ENCODE measurements around the gene PRPF31.

PRPF31 gene

GRCh38 chr19:54147676-54148075, 32.1 kb downstream of the PRPF31 start:
- H3K27ac ChIP-seq = no peak overlapping the region
- DNase-seq = no peak
- H3K4me3 ChIP-seq = no peak overlapping the region
- H3K27me3 ChIP-seq = no peaks in the 10 kb centered on the region
- no peak for TF ChIP-seq CTCF (IDR thresholded peaks at IDR 0.05)
- intact Hi-C loops (cut with DNase I; ENCODE audit: low total_unique reads) = no loop called here
- no peaks in the 10 kb centered on the region for H3K4me1 ChIP-seq
- no peaks in the 10 kb centered on the region for H3K9me3 ChIP-seq
- peaks cover 77 to 100% (median 100%) of the 10 kb centered on the region in 3 donors for H3K36me3 ChIP-seq

- Histone ChIP-seq H3K9me3 (no peaks in the 10 kb centered on the region), H3K4me3 (no peak overlapping the region), H3K36me3 (peaks cover 77 to 100% (median 100%) of the 10 kb centered on the region in 3 donors), H3K4me1 (no peaks in the 10 kb centered on the region), H3K27ac (no peak overlapping the region), H3K27me3 (no peaks in the 10 kb centered on the region)
- intact Hi-C loops (cut with DNase I; ENCODE audit: low total_unique reads) = no loop called here
- TF ChIP-seq CTCF (IDR thresholded peaks at IDR 0.05) = no peak
- no peak for DNase-seq
Measured at GRCh38 chr19:54148158-54148557, 32.6 kb downstream of the PRPF31 start.

GRCh38 chr19:54149021-54149812, 33.7 kb downstream of the PRPF31 start:
- H3K4me3 ChIP-seq = no peak overlapping the region
- no peaks in the 10 kb centered on the region for H3K4me1 ChIP-seq
- H3K27me3 ChIP-seq = no peaks in the 10 kb centered on the region
- no peak overlapping the region for H3K27ac ChIP-seq
- H3K9me3 ChIP-seq = no peaks in the 10 kb centered on the region
- intact Hi-C loops (cut with DNase I; ENCODE audit: low total_unique reads) = no loop called here
- H3K36me3 ChIP-seq = peaks cover 76 to 100% (median 100%) of the 10 kb centered on the region in 3 donors
- DNase-seq = no peak
- no peak for TF ChIP-seq CTCF (IDR thresholded peaks at IDR 0.05)

GRCh38 chr19:54151362-54152035, 35.9 kb downstream of the PRPF31 start:
- H3K27ac ChIP-seq = no peak overlapping the region
- peaks cover 71 to 100% (median 100%) of the 10 kb centered on the region in 3 donors for H3K36me3 ChIP-seq
- H3K4me3 ChIP-seq = no peak overlapping the region
- no peak for TF ChIP-seq CTCF (IDR thresholded peaks at IDR 0.05)
- intact Hi-C loops (cut with DNase I; ENCODE audit: low total_unique reads) = no loop called here
- no peak for DNase-seq
- H3K4me1 ChIP-seq = no peaks in the 10 kb centered on the region
- no peaks in the 10 kb centered on the region for H3K9me3 ChIP-seq
- no peaks in the 10 kb centered on the region for H3K27me3 ChIP-seq

- Histone ChIP-seq H3K4me3 (no peak overlapping the region), H3K27ac (no peak overlapping the region), H3K4me1 (no peaks in the 10 kb centered on the region), H3K36me3 (peaks cover 70 to 100% (median 100%) of the 10 kb centered on the region in 3 donors), H3K9me3 (no peaks in the 10 kb centered on the region), H3K27me3 (no peaks in the 10 kb centered on the region)
- intact Hi-C loops (cut with DNase I; ENCODE audit: low total_unique reads) = no loop called here
- TF ChIP-seq CTCF (IDR thresholded peaks at IDR 0.05) = no peak
- DNase-seq = no peak
Measured at GRCh38 chr19:54152267-54152666, 36.7 kb downstream of the PRPF31 start.
